NCI-H524 treated with DMSO at 0.1 percent for 48 hours (cell line): ENCODE results near the gene CPEB3.
A peak's percentile ranks its signal among the peaks of the same experiment; 100 is the strongest.
"Not testable (repeated sequence)": the region's sequence is repeated elsewhere in the genome, so short reads cannot be mapped to it uniquely, and the experiment has no call there.

Experiments used
- DNase-seq: peaks from one replicate; lab custom pipeline; 2025; lab: John Stamatoyannopoulos, UW

Gene CPEB3

GRCh38 chr10:92141147-92141546, 149.7 kb downstream of the CPEB3 start:
- DNase-seq, result not testable (repeated sequence)

GRCh38 chr10:92134049-92134448, 156.8 kb downstream of the CPEB3 start:
- not testable (repeated sequence) for DNase-seq

GRCh38 chr10:92131275-92131820, 159.5 kb downstream of the CPEB3 start:
- no peak for DNase-seq

- DNase-seq, result no peak
These were observed 160.1 kb downstream of the CPEB3 start for GRCh38 chr10:92130622-92131274.

- DNase-seq, result no peak
These were observed 164.7 kb downstream of the CPEB3 start for GRCh38 chr10:92126100-92126650.

- DNase-seq, result peak; percentile 4
These were observed 165.7 kb downstream of the CPEB3 start for GRCh38 chr10:92125144-92125543.

- DNase-seq, result no peak
These were observed 166.2 kb downstream of the CPEB3 start for GRCh38 chr10:92124616-92125143.

GRCh38 chr10:92124020-92124419, 166.9 kb downstream of the CPEB3 start:
- DNase-seq, result no peak

- DNase-seq, result no peak
These were observed 167.9 kb downstream of the CPEB3 start for GRCh38 chr10:92122941-92123450.

- DNase-seq, result no peak
These were observed 169.0 kb downstream of the CPEB3 start for GRCh38 chr10:92121686-92122492.

- DNase-seq, result no peak
These were observed 171.5 kb downstream of the CPEB3 start for GRCh38 chr10:92119340-92119739.

- DNase-seq, result not testable (repeated sequence)
These were observed 176.0 kb downstream of the CPEB3 start for GRCh38 chr10:92114917-92115316.

- no peak for DNase-seq
These were observed 176.8 kb downstream of the CPEB3 start for GRCh38 chr10:92113911-92114600.

- no peak for DNase-seq
These were observed 178.4 kb downstream of the CPEB3 start for GRCh38 chr10:92112462-92112861.

- DNase-seq, result no peak
These were observed 179.4 kb downstream of the CPEB3 start for GRCh38 chr10:92111336-92111939.

- no peak for DNase-seq
These were observed 180.7 kb downstream of the CPEB3 start for GRCh38 chr10:92110039-92110794.

- DNase-seq, result no peak
These were observed 182.1 kb downstream of the CPEB3 start for GRCh38 chr10:92108747-92109146.

GRCh38 chr10:92108120-92108519, 182.8 kb downstream of the CPEB3 start:
- no peak for DNase-seq

- DNase-seq, result no peak
These were observed 187.3 kb downstream of the CPEB3 start for GRCh38 chr10:92103376-92104090.
